Adrenal gland (tissue), 12 donors: Measurements from ENCODE around the gene KPNA6. TPM values are rescaled to one million over a fixed set of nuclear protein-coding genes. Genes with fewer than 3 reads are reported as not detected.
"Not testable (repeated sequence)": the region's sequence is repeated elsewhere in the genome, so short reads cannot be mapped to it uniquely, and the experiment has no call there.

Experiments used
- DNase-seq, 7 donors: peaks; one replicate each; pipeline ENCODE4 v3.0.0-alpha.2; 2019 to 2020
- H3K27ac ChIP-seq, 5 donors: fragments of 200-600 bp; sonication (generic) in 4 of 5; 1 replicate in 3 of 5; 2 replicates in 2 of 5; pipeline versions ENCODE4 v1.5.1 to v1.8.0; 2016 to 2020; ENCODE audit warnings: mild to moderate bottlenecking in 1 of 5
- H3K27me3 ChIP-seq: fragments of 200-600 bp; 2 replicates; pipeline ENCODE4 v1.8.0; 2021
- H3K36me3 ChIP-seq, 2 donors: fragments of 200-600 bp; replicated peaks in 1 of 2; 1 replicate in 1 of 2; 2 replicates in 1 of 2; pipeline versions ENCODE4 v1.5.1 to v1.8.0; 2018 to 2022
- H3K4me1 ChIP-seq, 2 donors: fragments of 200-600 bp; replicated peaks in 1 of 2; 1 replicate in 1 of 2; 2 replicates in 1 of 2; pipeline versions ENCODE4 v1.5.1 to v1.8.0; 2018 to 2021
- H3K4me3 ChIP-seq, 4 donors: fragments of 200-600 bp; sonication (generic) in 3 of 4; one replicate each; pipeline ENCODE4 v1.5.1; 2016 to 2018
- H3K9me3 ChIP-seq, 3 donors: fragments of 200-600 bp; sonication (generic) in 1 of 3; replicated peaks in 1 of 3; 1 replicate in 2 of 3; 2 replicates in 1 of 3; pipeline versions ENCODE4 v1.5.1 to v1.8.0; 2016 to 2021
- POLR2A ChIP-seq, 2 donors: fragments of 450-650 bp; IDR thresholded peaks; one replicate each; pipeline ENCODE4 v1.6.1; 2017; ENCODE audit warnings: antibody characterized with exemption in 2 of 2, mild to moderate bottlenecking in 2 of 2, moderate library complexity in 1 of 2
- WGBS, 4 donors: extraction: QIAGEN DNeasy Blood & Tissue Kit in 2 of 4; methylation state at CpG; one replicate each; pipeline versions ENCODE4 v1.1.5 to v1.1.7; 2013 to 2017; 5-methylcytosine and 5-hydroxymethylcytosine counted together
- intact Hi-C, 2 donors: fragments of 100-400 bp; cut with DNase I; formaldehyde crosslinking; loops; one replicate each; pipeline versions ENCODE4 v1.14.1 to v1.15.0; 2022 to 2023
- polyA plus RNA-seq, 3 donors: library from polyadenylated mRNA; stranded (reverse); fragments of 200-250 nt in 2 of 3; fragments of 350-450 nt in 1 of 3; fragmentation: Illumina TruSeq in 1 of 3; extraction: RNeasy Lipid Tissue Mini Kit (QIAGEN cat#74804) in 1 of 3; gene quantifications; one replicate each; pipeline ENCODE4 v1.2.3, GENCODE V29; 2013 to 2014
- total RNA-seq, 9 donors: library from RNA; depleted of rRNA in 4 of 9; stranded (reverse); fragments of >200 nt in 4 of 9; fragments of 120-200 nt in 1 of 9; fragmentation: NEBNext Ultra II Directional in 1 of 9; extraction: Animal tissue kit (Norgen Biotek cat#: 25700) in 1 of 9; gene quantifications; one replicate each; pipeline versions ENCODE4 v1.1.0 to v1.2.4, GENCODE V29; 2013 to 2023
- TF ChIP-seq, protein P1 (sequence below), 6 experiments: fragments of 450-650 bp in 4 of 6; fragments of 200-600 bp in 2 of 6; sonication (generic) in 1 of 6; IDR thresholded peaks; 1 replicate in 5 of 6; 2 replicates in 1 of 6; pipeline versions ENCODE4 v1.5.1 to v1.8.0; 2016 to 2021; ENCODE audit warnings: antibody characterized with exemption in 6 of 6, mild to moderate bottlenecking in 2 of 6, moderate library complexity in 1 of 6
- donor health status: healthy with polysubstance abuse.
- donor health status: Bipolar disorder and iron deficiency.
- donor health status: DM: yes; HTN: yes; CAD: no.
- donor health status: DM: no; HTN: no; CAD: no.
- donor health status: DM: no; HTN: no; CAD: no.
- donor health status: DM: yes; HTN: yes; CAD: no.

The KPNA6 gene
- total and polyA plus RNA-seq, 12 donors = 9.3 to 86.6 (median 51.0) TPM

DNA sequence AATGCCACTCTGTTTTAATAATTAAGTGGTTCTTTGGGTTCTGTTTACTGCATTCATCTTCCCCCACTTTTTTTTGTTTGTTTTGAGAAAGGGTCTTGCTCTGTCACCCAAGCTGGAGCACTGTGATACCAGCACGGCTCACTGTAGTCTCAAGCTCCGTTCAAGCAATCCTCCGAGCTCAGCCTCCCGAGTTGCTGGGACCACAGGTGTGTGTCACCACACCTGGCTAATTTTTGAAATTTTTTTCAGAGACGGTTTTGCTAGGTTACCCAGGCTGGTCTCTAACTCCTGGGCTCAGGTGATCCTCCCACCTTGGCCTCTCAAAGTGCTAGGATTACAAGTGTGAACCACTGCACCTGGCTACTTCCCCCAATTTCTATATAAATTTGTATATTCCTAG is 29.3 kb downstream of the KPNA6 start:
- intact Hi-C loops = no loop called here
- no peaks in the 10 kb centered on the region for H3K9me3 ChIP-seq
- DNase-seq = no peak
- peaks cover 11% of the 10 kb centered on the region in 2 donors for H3K4me1 ChIP-seq
- H3K36me3 ChIP-seq = no peaks in the 10 kb centered on the region
- 92 to 96% (median 94%) methylated on average over 5 of the region's 5 CpGs for WGBS, 4 donors
- H3K27ac ChIP-seq = no peak overlapping the region
- H3K4me3 ChIP-seq = no peak overlapping the region
- no peak for TF ChIP-seq POLR2A (IDR thresholded peaks at IDR 0.05)
- TF ChIP-seq, protein P1, sequence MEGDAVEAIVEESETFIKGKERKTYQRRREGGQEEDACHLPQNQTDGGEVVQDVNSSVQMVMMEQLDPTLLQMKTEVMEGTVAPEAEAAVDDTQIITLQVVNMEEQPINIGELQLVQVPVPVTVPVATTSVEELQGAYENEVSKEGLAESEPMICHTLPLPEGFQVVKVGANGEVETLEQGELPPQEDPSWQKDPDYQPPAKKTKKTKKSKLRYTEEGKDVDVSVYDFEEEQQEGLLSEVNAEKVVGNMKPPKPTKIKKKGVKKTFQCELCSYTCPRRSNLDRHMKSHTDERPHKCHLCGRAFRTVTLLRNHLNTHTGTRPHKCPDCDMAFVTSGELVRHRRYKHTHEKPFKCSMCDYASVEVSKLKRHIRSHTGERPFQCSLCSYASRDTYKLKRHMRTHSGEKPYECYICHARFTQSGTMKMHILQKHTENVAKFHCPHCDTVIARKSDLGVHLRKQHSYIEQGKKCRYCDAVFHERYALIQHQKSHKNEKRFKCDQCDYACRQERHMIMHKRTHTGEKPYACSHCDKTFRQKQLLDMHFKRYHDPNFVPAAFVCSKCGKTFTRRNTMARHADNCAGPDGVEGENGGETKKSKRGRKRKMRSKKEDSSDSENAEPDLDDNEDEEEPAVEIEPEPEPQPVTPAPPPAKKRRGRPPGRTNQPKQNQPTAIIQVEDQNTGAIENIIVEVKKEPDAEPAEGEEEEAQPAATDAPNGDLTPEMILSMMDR (IDR thresholded peaks at IDR 0.05) = no peak
- H3K27me3 ChIP-seq = no peaks in the 10 kb centered on the region

DNA sequence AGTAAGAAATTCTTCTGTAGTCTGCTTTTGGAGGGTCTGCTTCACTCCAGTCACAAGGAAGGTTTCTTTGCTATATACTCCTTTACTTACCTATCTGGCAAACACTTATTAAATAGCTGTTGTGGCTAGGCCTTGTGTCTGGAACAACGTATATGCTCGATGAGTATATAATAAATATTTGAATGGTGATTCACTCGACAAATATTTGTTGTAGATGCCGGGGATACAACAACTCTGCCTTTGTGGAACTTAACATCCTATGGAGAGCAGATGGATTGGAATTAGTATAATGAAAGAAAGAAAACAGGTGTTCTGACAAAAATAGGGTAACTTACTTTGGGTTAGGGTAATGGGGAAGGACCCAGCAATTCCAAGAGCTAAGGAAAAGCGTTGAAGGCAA is 31.1 kb downstream of the KPNA6 start:
- Histone ChIP-seq H3K4me3 (no peak overlapping the region), H3K27ac (no peak overlapping the region), H3K27me3 (no peaks in the 10 kb centered on the region), H3K4me1 (peaks cover 8 to 23% of the 10 kb centered on the region in 2 donors), H3K36me3 (no peaks in the 10 kb centered on the region), H3K9me3 (no peaks in the 10 kb centered on the region)
- TF ChIP-seq, protein P1 (IDR thresholded peaks at IDR 0.05) = no peak
- no peak for TF ChIP-seq POLR2A (IDR thresholded peaks at IDR 0.05)
- 74 to 82% (median 81%) methylated on average over 5 of the region's 5 CpGs for WGBS, 4 donors
- intact Hi-C loops = no loop called here
- DNase-seq = no peak

DNA sequence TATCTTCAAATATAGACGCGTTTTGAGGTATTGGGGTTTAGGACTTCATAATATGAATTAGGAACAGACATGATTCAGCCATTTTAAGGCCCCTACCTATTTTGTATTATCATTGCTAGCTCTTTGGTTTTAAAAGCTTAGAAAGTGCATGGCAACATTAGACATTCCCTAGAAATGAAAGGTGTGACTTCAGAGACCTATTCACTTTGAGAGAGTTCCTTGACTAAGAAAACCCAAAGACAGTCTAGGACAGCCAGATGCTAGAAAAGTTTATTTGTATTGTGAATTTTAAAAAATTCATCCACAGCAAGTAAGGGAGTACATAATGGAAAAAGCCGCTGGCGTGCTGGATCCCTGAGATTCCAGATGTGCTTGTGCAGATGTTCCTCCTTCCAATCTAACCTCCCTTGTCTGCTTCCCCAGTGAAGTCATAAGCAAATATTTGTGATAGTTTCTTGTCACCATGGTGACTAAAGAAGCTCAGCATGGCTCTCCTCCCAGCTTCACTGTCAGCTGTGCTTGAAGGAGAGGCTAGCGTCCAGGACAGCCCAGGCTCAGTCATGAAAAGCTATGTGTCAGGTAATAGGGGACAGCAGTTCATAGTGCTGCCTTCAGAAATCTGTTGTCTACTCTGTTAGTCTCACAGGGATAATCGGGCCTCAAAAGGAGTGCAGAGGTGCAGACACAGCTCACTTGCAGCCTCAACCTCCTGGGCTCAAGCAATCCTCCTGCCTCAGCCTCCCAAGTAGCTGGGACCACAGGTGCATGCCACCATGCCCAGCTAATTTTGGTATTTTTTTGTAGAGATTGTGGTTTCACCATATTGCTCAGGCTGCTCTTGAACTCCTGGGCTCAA is 34.8 kb downstream of the KPNA6 start:
- Histone ChIP-seq H3K27me3 (no peaks in the 10 kb centered on the region), H3K36me3 (no peaks in the 10 kb centered on the region), H3K9me3 (no peaks in the 10 kb centered on the region), H3K4me3 (no peak overlapping the region), H3K27ac (peak overlapping the region in 3 of 5 donors; percentile 40 to 60 (median 45)), H3K4me1 (peaks cover 0 to 12% of the 10 kb centered on the region in 2 donors)
- no peak for TF ChIP-seq POLR2A (IDR thresholded peaks at IDR 0.05)
- TF ChIP-seq, protein P1 (IDR thresholded peaks at IDR 0.05) = no peak
- peak; percentile 53 to 85 (median 79) for DNase-seq
- intact Hi-C loops = no loop called here
- 58 to 79% (median 60%) methylated on average over 4 to 6 of the region's 6 CpGs for WGBS, 4 donors

DNA sequence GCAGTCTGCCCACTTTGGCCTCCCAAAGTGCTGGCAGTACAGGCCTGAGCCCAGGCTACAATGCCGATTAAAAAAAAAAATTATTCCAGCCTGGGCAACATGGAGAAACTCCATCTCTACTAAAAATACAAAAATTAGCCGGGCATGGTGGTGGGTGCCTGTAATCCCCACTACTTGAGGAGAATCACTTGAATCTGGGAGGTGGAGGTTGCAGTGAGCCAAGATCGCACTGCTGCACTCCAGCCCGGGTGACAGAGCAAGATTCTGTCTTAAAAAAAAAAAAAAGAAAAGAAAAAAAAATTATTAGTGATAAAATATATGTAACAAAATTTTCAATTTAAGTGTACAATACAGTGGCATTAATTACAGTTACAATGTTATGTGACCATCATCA is 35.4 kb downstream of the KPNA6 start:
- Histone ChIP-seq H3K4me1 (peaks cover 0 to 12% of the 10 kb centered on the region in 2 donors), H3K27ac (peak overlapping the region in 3 of 5 donors; percentile 40 to 60 (median 45))
- 78 to 91% (median 81%) methylated on average over 4 of the region's 4 CpGs for WGBS, 4 donors
- DNase-seq, H3K27me3 ChIP-seq, intact Hi-C loops, H3K36me3 ChIP-seq, H3K4me3 ChIP-seq, H3K9me3 ChIP-seq: not testable (repeated sequence)

DNA sequence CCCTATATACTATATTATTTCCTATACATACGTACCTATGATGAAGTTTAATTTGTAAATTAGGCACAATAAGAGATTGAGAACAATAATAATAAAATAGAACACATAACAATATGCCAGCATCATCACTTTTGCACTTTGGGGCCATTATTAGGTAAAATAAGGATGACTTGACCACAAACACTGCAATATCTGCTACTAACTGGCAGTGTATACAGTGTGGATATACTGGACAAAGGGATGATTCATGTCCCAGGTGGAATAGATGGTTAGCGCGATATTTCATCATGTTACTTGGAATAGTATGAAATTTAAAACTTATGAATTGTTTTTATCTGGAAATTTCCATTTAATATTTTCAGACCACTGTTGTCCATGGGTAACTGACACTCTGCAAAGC is 36.2 kb downstream of the KPNA6 start:
- Histone ChIP-seq H3K4me1 (peaks cover 0 to 12% of the 10 kb centered on the region in 2 donors), H3K27ac (no peak overlapping the region), H3K36me3 (no peaks in the 10 kb centered on the region), H3K9me3 (no peaks in the 10 kb centered on the region), H3K4me3 (no peak overlapping the region), H3K27me3 (no peaks in the 10 kb centered on the region)
- TF ChIP-seq POLR2A (IDR thresholded peaks at IDR 0.05) = no peak
- TF ChIP-seq, protein P1 (IDR thresholded peaks at IDR 0.05) = no peak
- WGBS, 4 donors = 92 to 98% (median 94%) methylated on average over 3 of the region's 3 CpGs
- DNase-seq = no peak
- intact Hi-C loops = no loop called here

DNA sequence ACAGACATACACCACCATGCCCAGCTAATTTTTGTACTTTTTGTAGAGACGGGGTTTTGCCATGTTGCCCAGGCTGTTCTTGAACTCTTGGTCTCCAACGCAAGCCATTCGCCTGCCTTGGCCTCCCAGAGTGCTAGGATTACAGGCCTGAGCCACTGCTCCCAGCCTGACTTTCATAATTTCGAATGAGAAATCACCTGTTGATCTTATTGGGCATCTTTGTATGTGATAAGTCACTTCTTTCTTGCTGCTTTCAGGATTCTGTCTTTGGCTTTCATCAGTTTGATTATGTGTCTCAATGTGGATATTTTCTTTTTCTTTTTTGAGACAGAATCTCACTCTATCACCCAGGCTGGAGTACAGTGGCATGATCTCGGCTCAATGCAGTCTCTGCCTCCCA is 39.9 kb downstream of the KPNA6 start:
- H3K27ac ChIP-seq, H3K36me3 ChIP-seq, H3K4me3 ChIP-seq, intact Hi-C loops, H3K9me3 ChIP-seq, DNase-seq, H3K27me3 ChIP-seq: not testable (repeated sequence)
- WGBS, 4 donors = 97 to 98% (median 97%) methylated on average over 5 of the region's 5 CpGs
- peaks cover 0 to 19% of the 10 kb centered on the region in 2 donors for H3K4me1 ChIP-seq
